ENCODE results near the gene HSPA1L.

GRCh38 chr6:31762356-31762755 is 52.7 kb downstream of the HSPA1L start, which contains the start of gene SAPCD1:
- TF ChIP-seq CTCF (IDR thresholded peaks at IDR 0.05): no peak
- TF ChIP-seq POLR2A (IDR thresholded peaks at IDR 0.05): no peak
